HG03439 (cell line): ENCODE results near the gene SARDH.
"Not testable (repeated sequence)": the region's sequence is repeated elsewhere in the genome, so short reads cannot be mapped to it uniquely, and the experiment has no call there.

Experiments
- ATAC-seq: cut with Tn5 transposase; IDR thresholded peaks from one replicate; pipeline ENCODE4 v1.9.1; 2021; ENCODE audit warnings: mild to moderate bottlenecking, moderate library complexity; ENCODE audit not compliant: unreplicated experiment

SARDH gene

GRCh38 chr9:133775951-133776905, 38.1 kb upstream of the SARDH start:
- no peak for ATAC-seq

DNA sequence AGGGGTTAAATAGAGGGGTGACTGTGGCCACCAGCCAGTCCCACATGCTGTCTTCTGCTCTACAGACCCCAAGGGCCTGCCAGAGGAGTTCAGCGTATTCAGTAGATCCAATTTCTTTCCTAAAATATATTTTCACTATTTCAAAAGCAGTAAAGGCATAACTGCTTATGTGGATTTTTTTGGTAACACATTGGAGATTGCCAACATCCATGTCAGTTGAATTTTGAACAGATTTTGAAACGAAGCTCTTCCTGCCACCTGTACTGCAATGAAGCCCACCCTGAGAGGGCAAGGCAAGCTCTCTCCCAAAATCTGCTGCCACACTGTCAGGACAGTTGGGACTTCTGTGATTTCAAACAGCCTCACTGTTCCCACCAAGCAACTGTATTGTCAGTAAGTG, 37.1 kb upstream of the SARDH start:
- no peak for ATAC-seq

GRCh38 chr9:133774799-133775198, 36.6 kb upstream of the SARDH start:
- ATAC-seq = no peak

DNA sequence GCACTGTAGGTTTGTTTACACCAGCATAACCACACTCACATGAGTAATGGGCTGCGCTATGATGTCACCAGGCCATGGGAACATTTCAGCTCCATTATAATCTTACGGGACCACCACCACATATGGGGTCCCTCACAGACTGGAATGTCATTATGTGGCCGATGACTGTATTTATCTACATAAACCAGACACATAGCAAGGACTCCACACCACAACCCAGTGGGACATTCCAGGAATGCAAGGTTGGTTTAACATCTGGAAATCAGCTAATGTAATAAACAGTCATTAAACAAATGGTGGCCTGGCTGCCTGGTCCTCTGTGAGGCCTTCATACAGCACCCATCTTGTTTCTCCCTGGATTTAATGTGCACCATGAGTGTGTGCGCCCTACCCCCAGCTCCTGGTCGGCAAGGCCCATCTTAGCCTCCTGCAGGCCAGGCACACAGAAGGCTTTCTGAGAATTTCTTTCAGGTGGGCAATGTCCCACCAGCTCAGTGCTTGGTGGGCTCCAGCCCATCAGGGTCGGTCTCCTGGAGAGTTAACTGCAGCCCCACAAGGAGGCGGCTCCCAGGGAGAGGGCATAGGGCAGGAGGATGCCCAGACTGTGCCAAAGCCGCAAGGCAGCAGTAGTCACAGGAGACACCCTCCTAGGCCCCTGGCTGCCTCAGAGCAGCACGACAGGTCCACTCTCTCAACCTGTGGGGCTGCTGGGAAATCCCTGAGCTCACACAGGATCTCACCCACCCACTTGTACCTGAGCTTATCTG, 35.9 kb upstream of the SARDH start:
- no peak for ATAC-seq

GRCh38 chr9:133772581-133772980, 34.4 kb upstream of the SARDH start:
- ATAC-seq = no peak

GRCh38 chr9:133771486-133772482, 33.6 kb upstream of the SARDH start:
- no peak for ATAC-seq

- no peak for ATAC-seq
Measured at GRCh38 chr9:133770076-133770777, 32.1 kb upstream of the SARDH start.

GRCh38 chr9:133769511-133770075, 31.4 kb upstream of the SARDH start:
- ATAC-seq = no peak

DNA sequence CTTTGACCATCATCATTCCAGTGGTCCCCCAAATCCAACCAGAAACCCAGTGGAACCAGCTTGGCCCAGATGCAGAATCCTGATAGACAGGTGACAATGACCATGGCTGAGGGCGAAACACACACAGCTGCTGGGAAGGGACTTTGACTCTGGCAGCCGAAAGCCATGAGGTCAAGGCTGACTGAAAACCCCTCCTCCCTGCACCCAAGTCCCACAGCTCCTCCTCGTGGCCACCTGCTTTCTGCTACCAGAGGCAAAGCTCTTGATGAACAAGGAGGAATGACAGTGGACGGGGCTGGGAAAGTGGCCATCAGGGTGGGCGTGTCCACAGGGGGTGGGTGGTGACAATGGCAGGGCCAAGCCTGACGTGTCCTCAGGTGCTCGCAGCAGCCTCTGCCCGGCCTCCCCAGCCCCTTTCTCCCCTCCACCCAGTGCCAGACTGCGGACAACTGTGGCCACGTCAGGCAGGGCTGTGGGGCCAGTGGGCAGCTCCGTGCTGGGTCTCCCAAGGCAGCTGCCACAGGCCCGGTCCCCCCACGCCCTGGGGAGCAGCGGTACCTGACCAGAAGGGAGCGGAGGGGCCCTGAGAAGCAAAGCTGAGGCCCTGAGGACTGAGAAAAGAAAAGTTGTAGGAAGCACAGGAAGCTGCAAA, 30.8 kb upstream of the SARDH start:
- ATAC-seq = no peak

DNA sequence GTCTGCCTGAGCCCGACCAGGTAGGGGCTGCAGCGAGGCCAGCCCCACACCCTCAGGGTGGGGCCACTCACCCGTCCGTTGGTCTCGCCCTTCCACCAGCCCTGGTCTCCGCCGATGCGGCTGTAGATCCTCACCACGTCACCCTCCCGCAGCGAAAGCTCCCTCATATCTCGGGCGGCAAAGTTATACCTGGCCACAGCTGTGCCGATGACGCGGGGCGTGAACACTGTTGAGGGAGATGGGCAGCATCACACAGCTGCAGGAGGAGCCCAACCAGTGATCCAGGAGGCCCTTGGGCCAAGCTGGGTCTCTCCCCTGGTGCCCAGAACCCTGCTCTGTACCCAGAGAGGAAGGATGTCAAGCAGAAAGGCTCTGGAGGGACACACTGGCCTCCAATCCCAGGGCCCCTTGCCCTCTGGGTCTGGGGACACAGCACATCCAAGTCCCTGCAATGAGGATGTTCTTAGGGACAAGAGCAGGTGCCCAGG, 30.3 kb upstream of the SARDH start:
- ATAC-seq = no peak

GRCh38 chr9:133767625-133768024, 29.5 kb upstream of the SARDH start:
- no peak for ATAC-seq

DNA sequence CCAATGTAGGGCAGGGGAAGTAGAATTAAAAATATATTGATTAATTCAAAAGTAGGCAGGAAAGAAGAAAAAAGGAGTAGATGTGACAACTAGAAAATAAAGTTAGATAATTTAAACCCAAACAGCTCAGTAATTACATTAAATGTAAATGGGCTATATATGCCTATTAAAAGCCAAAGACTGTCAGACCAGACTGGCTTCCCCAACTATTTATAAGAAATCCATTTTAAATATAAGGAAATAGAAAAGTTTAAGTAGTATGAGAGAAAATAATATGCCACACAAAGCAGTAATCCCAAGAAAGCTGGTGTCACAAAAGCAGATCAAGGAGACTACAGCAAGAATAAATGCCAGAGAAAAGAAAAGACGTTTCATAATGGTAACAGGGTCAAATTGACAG, 28.9 kb upstream of the SARDH start:
- ATAC-seq = no peak

DNA sequence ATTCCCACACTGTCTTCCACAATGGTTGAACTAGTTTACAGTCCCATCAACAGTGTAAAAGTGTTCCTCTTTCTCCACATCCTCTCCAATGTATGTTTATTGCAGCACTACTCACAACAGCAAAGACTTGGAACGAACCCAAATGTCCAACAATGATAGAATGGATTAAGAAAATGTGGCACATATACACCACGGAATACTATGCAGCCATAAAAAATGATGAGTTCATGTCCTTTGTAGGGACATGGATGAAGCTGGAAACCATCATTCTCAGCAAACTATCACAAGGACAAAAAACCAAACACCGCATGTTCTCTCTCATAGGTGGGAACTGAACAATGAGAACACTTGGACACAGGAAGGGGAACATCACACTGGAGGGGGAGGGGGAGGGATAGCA, 28.1 kb upstream of the SARDH start:
- not testable (repeated sequence) for ATAC-seq

DNA sequence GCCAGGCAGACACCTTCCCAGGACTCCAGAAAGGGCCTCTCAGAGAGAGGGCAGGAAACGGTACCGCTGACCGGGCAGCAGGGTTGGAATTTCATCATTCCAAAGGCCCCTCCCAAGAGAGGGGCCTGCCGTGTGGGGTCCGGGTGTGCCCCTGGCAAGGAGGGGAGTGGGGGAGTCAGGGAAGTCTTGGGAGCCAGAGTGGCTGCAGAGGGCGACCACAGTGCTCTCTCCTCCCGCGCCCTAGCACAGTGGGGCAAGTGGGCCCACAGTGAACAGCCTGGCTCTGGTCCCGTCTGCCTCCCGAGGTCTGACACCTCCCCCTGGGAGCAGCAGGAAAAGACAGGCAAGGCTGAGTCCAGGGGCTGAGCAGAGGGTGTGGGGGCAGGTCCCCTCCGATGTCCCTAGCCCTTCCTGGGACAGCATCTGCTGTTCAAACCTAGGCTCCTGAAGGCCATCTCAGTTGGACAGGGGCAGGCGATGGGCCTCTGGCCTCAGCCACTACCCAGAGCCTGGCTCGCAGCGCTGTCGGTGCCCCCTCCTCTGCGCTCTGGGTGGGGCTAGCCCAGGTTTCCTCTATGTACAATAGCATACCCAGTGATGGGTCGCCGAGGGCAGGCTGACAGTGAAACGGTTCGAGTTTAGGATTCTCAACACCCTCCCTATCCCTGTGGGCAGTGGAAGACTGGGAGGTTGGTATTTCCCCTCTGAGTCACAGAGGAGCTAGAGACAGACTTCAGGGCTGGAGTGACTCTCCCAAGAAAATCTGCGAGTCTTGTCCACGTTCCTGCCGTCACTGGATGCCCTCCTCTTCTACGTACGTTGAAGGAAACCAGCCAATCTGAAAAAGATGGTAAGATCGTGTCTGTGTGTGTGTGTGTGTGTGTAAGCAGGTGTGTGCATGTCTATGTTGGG, 25.4 kb upstream of the SARDH start:
- no peak for ATAC-seq

DNA sequence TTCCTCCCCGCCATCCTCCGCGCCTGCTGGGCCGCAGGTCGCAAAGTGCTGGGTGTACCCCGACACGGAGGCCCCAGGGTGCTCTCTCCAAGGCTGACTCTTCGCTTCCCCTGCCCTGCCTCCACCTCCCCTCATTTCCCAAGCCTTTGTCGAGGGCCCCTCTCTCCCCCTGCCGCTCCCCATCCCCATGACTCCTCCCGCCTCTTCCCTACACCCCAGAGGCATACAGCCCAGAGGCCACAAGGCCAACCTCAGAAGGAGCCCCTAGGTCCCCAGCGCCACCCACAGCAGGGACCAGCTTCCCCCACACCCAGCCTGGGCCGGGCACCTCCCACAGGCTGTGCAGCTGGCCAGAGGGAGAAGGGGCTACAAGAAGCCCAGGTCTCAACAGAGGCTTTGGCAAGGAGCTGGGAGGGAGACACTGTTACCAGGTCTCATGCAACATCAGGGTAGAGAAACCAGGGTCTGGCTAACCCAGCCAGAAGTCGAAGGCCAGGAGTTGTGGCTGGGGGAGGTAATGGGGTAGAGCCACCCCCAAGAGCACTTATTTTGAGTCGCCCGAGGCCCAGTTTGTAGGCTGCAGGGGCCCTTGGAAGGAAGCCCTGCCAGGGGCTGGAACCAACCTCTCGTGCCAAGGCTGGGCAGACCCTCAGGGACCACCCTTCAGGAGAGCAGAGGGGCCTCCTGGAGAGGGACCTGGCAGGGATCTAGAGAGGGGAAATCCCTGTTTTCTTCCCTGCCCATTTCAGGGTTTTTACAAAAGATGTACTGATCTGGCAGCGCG, 24.5 kb upstream of the SARDH start:
- no peak for ATAC-seq

DNA sequence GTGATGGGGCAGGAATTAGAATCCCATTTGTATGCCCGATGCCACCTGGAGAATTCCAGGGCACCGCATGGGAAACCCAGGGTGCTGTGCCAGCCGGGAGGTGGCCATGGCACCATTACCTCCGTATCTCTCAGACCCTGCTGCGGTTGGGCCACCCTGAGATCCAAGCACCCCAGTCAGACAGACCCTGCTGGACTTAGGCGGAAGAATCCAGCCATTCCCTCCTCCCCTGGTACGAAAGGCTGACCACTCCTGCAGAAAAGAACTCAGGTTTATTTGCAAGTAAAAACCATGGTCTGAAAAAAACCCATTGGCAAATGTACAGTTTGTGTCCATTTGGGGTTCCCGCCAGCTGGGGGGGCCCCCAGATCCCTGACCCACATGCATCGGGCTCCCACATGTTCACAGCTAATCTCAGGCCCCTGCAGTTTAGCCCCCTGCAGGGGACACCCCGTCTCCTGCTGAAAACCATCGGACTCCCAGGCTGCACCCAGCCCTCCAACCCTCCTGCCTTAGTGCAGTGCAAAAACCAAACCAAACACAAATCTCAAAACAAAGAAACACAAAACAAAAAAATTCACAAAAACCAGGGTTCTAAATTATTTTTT, 23.6 kb upstream of the SARDH start:
- ATAC-seq = no peak

GRCh38 chr9:133760713-133761290, 22.6 kb upstream of the SARDH start:
- no peak for ATAC-seq
